H1 (cell line): ENCODE measurements around the gene DUSP1. TPM values are rescaled to one million over a fixed set of nuclear protein-coding genes. Genes with fewer than 3 reads are reported as not detected.

Experiments
- BRCA1 ChIP-seq: IDR thresholded peaks from 2 replicates; pipeline ENCODE4 v1.6.1; 2012; ENCODE audit warnings: low read depth, low read length, improper control_type of control experiment
- EP300 ChIP-seq, 2 experiments: IDR thresholded peaks; 1 replicate in 1 of 2; 2 replicates in 1 of 2; pipeline ENCODE4 v1.6.1; 2011 to 2012; ENCODE audit warnings: low read depth in 2 of 2, low read length in 2 of 2, mild to moderate bottlenecking in 2 of 2, borderline replicate concordance in 1 of 2, inconsistent platforms in 1 of 2, moderate library complexity in 1 of 2
- PHF8 ChIP-seq: fragments of 200-600 bp; sonication (generic); conservative IDR thresholded peaks from 2 replicates; pipeline ENCODE4 v1.7.1; 2012; ENCODE audit warnings: low read depth, mild to moderate bottlenecking, inconsistent platforms, low read length, moderate library complexity
- POLR2A ChIP-seq, 2 experiments: IDR thresholded peaks; 1 replicate in 1 of 2; 2 replicates in 1 of 2; pipeline ENCODE4 v1.6.1; 2011; ENCODE audit warnings: low read depth in 2 of 2, low read length in 2 of 2, mild to moderate bottlenecking in 2 of 2; ENCODE audit errors: control extremely low read depth in 1 of 2
- RFX5 ChIP-seq: IDR thresholded peaks from 2 replicates; pipeline ENCODE4 v1.6.1; 2011; ENCODE audit warnings: low read depth, low read length, improper control_type of control experiment, borderline replicate concordance
- polyA plus RNA-seq, 7 experiments: library from polyadenylated mRNA; depleted of rRNA in 3 of 7; stranded (reverse) in 5 of 7; unstranded in 2 of 7; fragments of >200 nt in 5 of 7; fragments of 200-250 nt in 2 of 7; gene quantifications; 1 replicate in 5 of 7; 2 replicates in 1 of 7; 4 replicates in 1 of 7; pipeline versions ENCODE4 v1.2.1 to v1.2.3, GENCODE V29; 2011 to 2013; ENCODE audit warnings: missing spikeins in 2 of 7, mixed read lengths in 2 of 7
- total RNA-seq: library from RNA; stranded (reverse); fragmentation: NEBNext Ultra II Directional; extraction: Animal tissue kit (Norgen Biotek cat#: 25700); gene quantifications from 2 replicates; pipeline ENCODE4 v1.2.1, GENCODE V29; 2021
- TF ChIP-seq, protein P1 (sequence below): fragments of 300-600 bp; sonication (generic); IDR thresholded peaks from 2 replicates; pipeline ENCODE4 v1.7.1; 2012; ENCODE audit warnings: low read length, moderate library complexity, mild to moderate bottlenecking, inconsistent platforms; ENCODE audit not compliant: insufficient replicate concordance

Gene DUSP1
- total and polyA plus RNA-seq, 2 of the 8 experiments (the other 6 are each of a cell fraction or from before 2014, with no cell fraction given), result 6.5 to 11.7 TPM

DNA sequence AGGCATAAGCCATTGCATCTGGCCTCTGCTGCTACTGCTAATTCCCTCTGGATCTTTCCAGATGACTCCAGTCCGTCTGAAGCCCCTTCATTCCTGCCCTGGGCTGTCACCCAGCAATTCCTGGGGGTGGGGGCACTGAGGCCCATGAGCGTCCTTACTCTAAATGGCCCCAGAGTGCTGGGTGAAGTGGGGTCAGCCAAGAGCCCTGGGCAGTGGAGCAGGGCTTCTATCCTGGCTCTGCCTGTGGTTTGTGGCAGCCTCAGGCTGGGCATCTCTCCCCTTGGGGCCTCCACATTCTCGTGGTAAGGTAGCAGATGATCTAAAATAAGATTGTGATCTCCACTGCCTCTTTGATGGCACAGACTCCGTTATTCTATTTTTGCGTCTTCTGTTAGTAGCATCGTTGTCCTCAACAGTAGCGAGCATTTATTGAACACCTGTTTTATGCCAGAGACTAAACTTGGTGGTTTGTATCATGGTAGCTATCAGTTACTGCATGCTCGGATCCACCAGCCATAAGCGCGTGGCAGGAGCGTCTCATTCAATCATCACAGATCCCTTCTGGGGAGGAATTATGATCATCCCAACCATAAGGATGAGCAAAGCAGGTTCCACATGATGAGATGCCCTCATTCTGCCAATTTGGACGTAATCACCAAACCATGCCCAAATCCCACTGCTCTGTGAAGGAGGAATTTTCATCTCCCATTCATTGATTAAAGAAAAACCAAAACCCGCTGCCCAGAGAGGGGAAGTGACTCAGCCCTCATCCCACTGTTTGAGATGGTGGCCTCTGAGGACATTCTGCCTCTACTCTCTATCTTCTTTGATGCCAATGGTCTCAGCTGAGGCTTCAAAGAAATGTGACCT lies 21.9 kb upstream of the DUSP1 start (continued):
- TF ChIP-seq, protein P1, sequence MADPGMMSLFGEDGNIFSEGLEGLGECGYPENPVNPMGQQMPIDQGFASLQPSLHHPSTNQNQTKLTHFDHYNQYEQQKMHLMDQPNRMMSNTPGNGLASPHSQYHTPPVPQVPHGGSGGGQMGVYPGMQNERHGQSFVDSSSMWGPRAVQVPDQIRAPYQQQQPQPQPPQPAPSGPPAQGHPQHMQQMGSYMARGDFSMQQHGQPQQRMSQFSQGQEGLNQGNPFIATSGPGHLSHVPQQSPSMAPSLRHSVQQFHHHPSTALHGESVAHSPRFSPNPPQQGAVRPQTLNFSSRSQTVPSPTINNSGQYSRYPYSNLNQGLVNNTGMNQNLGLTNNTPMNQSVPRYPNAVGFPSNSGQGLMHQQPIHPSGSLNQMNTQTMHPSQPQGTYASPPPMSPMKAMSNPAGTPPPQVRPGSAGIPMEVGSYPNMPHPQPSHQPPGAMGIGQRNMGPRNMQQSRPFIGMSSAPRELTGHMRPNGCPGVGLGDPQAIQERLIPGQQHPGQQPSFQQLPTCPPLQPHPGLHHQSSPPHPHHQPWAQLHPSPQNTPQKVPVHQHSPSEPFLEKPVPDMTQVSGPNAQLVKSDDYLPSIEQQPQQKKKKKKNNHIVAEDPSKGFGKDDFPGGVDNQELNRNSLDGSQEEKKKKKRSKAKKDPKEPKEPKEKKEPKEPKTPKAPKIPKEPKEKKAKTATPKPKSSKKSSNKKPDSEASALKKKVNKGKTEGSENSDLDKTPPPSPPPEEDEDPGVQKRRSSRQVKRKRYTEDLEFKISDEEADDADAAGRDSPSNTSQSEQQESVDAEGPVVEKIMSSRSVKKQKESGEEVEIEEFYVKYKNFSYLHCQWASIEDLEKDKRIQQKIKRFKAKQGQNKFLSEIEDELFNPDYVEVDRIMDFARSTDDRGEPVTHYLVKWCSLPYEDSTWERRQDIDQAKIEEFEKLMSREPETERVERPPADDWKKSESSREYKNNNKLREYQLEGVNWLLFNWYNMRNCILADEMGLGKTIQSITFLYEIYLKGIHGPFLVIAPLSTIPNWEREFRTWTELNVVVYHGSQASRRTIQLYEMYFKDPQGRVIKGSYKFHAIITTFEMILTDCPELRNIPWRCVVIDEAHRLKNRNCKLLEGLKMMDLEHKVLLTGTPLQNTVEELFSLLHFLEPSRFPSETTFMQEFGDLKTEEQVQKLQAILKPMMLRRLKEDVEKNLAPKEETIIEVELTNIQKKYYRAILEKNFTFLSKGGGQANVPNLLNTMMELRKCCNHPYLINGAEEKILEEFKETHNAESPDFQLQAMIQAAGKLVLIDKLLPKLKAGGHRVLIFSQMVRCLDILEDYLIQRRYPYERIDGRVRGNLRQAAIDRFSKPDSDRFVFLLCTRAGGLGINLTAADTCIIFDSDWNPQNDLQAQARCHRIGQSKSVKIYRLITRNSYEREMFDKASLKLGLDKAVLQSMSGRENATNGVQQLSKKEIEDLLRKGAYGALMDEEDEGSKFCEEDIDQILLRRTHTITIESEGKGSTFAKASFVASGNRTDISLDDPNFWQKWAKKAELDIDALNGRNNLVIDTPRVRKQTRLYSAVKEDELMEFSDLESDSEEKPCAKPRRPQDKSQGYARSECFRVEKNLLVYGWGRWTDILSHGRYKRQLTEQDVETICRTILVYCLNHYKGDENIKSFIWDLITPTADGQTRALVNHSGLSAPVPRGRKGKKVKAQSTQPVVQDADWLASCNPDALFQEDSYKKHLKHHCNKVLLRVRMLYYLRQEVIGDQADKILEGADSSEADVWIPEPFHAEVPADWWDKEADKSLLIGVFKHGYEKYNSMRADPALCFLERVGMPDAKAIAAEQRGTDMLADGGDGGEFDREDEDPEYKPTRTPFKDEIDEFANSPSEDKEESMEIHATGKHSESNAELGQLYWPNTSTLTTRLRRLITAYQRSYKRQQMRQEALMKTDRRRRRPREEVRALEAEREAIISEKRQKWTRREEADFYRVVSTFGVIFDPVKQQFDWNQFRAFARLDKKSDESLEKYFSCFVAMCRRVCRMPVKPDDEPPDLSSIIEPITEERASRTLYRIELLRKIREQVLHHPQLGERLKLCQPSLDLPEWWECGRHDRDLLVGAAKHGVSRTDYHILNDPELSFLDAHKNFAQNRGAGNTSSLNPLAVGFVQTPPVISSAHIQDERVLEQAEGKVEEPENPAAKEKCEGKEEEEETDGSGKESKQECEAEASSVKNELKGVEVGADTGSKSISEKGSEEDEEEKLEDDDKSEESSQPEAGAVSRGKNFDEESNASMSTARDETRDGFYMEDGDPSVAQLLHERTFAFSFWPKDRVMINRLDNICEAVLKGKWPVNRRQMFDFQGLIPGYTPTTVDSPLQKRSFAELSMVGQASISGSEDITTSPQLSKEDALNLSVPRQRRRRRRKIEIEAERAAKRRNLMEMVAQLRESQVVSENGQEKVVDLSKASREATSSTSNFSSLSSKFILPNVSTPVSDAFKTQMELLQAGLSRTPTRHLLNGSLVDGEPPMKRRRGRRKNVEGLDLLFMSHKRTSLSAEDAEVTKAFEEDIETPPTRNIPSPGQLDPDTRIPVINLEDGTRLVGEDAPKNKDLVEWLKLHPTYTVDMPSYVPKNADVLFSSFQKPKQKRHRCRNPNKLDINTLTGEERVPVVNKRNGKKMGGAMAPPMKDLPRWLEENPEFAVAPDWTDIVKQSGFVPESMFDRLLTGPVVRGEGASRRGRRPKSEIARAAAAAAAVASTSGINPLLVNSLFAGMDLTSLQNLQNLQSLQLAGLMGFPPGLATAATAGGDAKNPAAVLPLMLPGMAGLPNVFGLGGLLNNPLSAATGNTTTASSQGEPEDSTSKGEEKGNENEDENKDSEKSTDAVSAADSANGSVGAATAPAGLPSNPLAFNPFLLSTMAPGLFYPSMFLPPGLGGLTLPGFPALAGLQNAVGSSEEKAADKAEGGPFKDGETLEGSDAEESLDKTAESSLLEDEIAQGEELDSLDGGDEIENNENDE, result no peak
- TF ChIP-seq RFX5, result no peak
- no peak for TF ChIP-seq BRCA1
- no peak for TF ChIP-seq PHF8
- no peak for TF ChIP-seq EP300 (IDR thresholded peaks at IDR 0.05; ENCODE audit: borderline replicate concordance in 1 of 2, low read depth in 2 of 2, low read length in 2 of 2)
- TF ChIP-seq POLR2A (IDR thresholded peaks at IDR 0.05; ENCODE audit: control extremely low read depth in 1 of 2, low read depth in 2 of 2, low read length in 2 of 2), result no peak
